HG03521 (cell line): ENCODE results near the gene RNF34.
"Not testable (repeated sequence)": the region's sequence is repeated elsewhere in the genome, so short reads cannot be mapped to it uniquely, and the experiment has no call there.

Experiments used
- ATAC-seq: cut with Tn5 transposase; IDR thresholded peaks from one replicate; pipeline ENCODE4 v1.9.1; 2021; ENCODE audit warnings: mild to moderate bottlenecking, moderate library complexity; ENCODE audit not compliant: unreplicated experiment

RNF34 gene, protein sequence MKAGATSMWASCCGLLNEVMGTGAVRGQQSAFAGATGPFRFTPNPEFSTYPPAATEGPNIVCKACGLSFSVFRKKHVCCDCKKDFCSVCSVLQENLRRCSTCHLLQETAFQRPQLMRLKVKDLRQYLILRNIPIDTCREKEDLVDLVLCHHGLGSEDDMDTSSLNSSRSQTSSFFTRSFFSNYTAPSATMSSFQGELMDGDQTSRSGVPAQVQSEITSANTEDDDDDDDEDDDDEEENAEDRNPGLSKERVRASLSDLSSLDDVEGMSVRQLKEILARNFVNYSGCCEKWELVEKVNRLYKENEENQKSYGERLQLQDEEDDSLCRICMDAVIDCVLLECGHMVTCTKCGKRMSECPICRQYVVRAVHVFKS

DNA sequence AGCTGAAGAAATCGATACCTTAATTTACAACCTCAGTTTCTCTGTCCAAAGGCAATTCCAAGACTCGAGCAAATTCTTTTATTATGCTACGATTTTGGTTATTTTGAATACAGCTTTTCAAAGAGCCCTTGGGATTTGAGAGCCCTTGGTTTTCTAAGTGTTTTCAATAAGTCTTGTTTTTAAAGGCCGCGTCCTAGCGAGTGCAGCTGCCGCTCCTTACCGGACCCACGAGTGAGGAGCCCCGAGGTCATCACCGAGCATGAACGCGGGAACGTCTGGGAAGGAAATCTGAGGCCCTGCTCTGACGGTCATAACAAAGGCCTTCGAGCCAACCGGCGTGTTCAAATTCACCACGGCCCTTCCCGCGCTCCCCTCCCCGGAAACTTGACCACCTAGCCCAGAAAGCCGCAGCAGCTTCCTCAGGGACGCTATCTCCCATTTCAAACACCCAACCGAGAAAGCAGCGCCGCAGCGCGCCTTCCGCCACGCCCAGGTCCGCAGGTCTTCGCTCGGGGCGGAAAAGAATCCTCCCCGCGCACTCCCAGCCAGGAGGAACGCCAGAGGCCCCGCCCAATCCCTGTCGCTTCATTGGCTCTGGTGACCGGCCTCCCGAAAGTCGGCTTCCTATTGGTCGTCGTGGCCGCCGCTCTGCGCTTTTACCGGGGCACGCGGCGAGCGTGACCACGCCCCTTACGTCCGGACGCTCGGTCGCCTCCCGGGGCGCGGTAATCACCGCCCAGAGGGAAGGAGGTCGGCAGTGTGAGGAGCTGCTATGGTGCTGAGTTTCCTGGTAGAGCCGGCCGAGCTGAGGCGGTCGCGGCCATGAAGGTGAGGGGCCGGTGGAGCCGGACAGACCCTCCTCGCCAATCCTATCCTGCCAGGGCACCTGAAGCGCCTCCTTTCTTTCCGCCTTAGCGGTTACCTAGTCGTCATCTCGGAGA is at the start of gene RNF34:
TSS of gene RNF34 (plus strand) at position 728 of the 941 bp plus-strand sequence. CDS start at position 823, 95 bp downstream.
- peak; percentile 94 for ATAC-seq

DNA sequence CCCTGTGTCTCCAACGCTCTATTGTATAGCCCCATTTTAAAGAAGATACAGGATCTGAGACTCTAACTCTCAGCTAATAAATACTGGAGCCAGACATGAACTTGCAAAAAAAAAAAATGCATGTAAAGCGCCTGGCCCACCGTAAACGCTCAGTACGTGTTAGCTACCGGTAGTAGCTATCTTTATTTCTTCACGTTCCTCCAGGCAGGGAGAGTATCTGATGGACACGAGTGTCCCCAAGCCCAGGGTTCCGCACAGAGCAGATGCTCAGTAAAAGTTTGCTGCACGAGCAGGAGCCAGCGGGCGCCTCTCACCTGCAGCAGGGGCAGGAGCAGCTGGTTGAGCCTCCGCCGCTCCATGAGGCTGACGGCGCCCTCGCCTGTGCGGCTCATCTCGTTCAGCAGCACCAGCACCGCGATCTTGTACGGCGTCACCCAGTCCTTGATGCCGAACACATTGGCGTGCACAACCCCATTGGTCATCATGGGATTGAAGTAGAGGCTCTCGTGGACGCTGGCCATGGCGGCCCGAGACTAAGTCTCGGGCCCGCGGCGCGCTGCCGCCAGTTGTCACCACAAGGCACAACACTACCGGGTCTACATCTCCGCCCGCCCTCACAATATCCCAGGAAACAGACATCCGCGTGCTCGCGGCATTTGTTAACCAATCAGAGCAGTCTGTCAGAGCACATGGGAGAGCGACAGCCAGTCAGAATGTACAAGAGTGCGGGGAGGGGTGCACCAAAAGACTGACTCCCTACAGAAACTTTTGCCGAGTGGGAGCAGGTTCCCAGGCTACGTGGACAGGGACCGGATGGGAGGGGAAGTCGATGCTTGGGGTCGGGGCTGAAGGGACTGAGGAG is 47.9 kb upstream of the RNF34 start, which contains the start of gene ANAPC5:
TSS of gene ANAPC5 (minus strand) at position 592 of the 862 bp plus-strand sequence. CDS start at position 521, 71 bp downstream.
- peak; percentile 98 for ATAC-seq

DNA sequence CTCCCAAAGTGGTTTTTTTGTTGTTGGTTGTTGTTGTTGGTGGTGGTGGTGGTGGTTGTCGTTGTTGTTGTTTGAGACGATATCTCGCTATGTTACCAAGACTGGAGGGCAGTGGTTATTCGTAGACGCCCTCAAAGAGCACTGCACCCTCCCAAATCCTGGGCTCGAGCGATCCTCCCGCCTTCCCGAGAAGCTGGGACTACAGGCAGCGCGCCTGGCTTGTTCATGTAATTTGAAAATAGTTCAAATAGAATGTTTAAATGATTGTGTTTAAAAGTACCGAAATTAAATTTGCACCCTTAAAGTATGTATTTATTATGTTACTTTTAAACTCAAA is 47.3 kb upstream of the RNF34 start:
- no peak for ATAC-seq

DNA sequence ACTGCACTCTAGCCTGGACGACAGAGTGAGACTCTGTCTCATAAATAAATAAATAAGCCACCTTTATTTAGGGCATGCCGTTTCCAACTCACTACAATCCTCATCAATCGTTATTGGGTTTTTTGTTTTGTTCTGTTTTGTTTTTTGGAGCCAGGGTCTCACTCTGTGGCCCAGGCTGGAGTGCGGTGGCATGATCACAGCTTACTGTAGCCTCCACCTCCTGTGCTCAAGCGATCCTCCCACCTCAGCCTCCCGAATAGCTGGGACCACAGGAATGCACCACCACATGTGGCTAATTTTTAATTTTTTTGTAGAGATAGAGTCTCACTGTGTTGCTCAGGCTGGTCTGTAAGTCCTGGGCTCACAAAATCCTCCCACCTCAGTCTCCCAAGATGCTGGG is 44.1 kb upstream of the RNF34 start:
- ATAC-seq, result no peak

DNA sequence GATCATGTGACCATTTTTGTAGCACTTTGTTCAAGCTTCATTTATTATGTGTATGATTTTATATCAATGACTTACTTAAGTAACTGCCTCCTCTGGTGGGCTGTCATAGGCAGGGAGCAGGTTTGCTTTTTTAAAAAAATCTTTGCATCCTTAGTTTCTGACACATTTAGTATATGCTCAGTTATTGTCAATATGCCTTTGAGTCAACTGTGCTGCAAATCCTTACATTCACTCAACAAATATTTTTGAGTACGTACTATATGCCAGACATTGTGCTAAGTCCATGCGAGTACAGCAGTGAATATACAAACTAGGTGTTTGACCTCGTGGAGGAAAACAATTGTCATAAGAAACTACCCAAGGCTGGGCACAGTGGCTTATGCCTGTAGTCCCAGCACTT is 43.3 kb upstream of the RNF34 start:
- ATAC-seq, result no peak

DNA sequence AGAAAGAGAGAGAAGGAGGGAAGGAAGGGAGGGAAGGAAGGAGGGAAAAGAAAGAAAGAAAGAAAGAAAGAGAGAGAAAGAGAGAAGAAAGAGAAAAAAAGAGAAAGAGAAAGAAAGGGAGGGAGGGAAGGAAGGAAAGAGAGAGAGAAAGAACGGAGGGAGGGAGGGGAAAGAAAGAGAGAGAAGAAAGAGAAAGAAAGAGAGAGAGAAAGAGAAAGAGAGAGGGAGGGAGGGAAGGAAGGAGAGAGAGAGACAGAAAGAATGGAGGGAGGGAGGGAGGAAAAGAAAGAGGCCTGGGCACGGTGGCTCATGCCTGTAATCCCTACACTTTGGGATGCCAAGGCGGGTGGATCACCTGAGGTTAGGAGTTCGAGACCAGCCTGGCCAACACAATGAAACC is 42.6 kb upstream of the RNF34 start:
- ATAC-seq, result no peak

DNA sequence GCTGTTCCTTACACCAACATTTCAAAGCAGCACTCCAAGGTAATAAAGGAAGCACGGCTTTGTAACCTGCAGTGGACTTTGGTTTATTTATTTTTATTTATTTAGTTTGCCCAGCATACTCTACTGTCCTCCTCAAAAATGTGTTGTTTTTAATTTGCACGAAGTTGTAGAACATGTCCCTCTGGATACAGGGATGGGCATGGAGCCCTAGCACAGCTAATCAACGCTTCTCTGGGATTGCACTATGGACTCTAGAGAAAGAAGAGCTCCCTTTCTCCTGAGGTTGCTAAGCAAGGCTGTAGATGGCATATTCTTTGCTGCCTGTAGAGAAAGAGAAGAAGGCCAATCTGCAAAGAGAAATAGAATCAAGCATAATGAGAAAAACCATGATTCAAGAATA is 41.8 kb upstream of the RNF34 start:
- no peak for ATAC-seq

DNA sequence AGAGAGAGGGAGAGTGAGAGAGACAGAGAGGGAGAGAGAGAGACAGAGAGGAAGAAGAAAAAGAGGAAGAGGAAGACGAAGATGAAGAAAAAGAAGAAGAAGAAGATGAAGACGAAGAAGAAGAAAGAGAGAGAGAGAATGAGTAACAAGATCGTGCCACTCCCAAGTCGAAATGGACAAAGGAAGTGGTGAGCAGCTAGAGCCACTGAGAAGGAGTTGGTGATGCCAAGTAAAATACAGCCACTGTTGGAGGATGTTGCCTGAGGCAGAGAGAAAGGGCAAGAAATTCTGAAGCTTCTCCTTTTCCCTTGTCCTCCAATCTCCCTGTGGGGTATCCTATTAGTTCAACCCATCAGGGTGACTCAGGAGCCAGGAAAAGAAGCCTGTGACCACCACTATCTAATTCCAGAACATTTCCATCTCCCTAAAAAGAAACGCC is 35.2 kb upstream of the RNF34 start:
- ATAC-seq, result no peak

DNA sequence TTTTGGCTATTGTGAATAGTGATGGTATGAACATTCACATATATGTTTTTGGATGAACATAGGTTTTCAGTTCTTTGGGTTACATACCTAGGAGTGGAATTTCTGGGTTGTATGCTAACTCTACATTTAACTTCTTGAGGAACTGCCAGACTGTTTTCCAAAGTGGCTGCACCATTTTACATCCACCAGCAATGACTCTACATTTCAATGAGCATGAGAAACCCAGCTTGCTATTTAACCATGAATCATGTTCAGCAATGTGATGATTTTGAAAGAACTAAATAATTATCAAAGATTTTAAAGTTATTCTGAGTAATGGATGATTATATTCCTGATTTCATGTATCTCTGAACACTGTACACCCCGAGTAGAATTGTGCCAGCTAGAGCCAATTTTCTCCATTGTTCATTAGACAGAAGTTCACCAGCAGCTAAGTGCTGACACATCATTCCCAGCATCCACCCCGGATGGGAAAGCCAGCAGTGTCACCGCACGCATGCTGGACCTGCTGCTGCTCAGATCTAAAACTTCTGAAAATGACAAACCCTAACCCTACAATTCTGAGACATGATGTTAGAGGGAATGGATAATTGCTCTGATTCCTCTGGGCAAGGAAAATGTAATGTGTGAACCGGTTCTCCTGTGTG is 34.4 kb upstream of the RNF34 start:
- no peak for ATAC-seq

DNA sequence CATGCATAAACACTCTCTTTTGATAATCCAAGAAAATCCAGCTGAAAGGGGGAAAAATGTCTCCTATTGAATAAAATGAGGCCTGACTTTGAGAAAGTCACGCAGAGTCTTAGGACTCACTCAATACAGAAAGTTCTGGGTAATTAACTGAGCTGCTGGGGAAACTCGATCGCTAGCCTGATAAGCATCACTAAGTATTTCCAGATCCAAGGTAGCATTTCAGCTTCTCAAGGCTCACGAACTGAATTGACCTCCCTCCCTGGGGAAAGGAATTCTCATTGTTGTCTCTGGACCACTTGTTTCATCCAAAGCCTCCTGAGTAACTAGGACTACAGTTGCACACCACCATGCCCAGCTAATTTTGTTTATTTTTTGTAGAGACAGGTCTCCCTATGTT is 33.9 kb upstream of the RNF34 start:
- ATAC-seq, result no peak

DNA sequence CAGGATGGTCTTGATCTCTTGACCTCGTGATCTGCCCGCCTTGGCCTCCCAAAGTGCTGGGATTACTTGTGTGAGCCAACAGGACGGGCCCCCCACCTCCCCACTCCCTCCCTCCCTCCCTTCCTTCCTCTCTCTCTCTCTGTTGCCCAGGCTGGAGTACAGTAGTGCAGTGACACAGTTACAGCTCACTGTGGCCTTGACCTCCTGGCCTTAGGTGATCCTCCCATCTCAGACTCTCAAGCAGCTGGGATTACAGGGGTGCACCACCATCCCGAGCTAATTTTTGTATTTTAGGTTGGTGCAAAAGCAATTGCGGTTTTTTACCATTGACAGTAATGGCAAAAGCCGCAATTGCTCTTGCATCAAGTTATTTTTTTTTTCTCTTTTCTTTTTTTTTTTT is 28.5 kb upstream of the RNF34 start:
- ATAC-seq, result no peak

DNA sequence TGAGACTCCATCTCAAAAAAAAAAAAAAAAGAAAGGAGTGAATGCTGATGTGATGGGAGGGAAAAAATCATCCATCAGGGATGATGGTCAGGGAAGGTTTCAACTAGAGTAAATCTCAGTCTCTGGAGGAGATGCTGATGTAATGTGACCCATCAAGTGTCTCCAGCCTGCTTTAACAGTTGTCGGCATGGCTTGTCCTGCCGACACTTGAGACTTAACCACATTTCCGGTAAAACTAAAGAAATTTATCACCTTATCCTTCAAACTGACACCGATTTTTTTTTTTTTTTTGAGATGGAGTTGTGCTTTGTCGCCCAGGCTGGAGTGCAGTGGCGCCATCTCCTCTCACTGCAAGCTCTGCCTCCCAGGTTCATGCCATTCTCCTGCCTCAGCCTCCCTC is 26.2 kb upstream of the RNF34 start:
- no peak for ATAC-seq

DNA sequence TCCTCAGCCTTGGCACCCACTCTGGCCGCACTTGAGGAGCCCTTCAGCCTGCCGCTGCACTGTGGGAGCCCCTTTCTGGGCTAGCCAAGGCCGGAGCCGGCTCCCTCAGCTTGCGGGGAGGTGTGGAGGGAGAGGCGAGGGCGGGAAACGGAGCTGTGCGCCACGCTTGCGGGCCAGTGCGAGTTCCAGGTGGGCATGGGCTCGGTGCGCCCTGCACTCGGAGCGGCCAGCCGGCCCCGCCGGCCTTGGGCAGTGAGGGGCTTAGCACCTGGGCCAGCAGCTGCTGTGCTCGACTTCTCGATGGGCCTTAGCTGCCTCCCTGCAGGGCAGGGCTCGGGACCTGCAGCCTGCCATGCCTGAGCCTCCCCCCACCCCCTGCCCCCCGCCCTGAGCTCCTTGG is 25.6 kb upstream of the RNF34 start:
- not testable (repeated sequence) for ATAC-seq

DNA sequence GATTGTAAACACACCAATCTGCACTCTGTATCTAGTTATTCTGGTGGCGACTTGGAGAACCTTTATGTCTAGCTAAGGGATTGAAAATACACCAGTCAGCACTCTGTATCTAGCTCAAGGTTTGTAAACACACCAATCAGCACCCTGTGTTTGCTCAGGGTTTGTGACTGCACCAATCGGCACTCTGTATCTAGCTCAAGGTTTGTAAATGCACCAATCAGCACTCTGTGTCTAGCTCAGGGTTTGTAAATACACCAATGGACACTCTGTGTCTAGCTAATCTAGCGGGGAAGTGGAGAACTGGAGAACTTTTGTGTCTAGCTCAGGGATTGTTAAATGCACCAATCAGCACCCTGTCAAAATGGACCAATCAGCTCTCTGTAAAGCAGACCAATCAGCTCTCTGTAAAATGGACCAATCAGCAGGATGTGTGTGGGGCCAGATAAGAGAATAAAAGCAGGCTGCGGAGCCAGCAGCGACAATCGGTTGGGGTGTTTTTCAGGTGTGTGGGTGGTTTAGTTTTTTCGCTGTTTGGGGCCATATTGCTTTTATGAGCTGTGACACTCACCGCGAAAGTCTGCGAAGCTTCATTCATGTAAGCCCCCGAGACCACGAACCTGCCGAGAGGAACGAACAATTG is 24.9 kb upstream of the RNF34 start:
- not testable (repeated sequence) for ATAC-seq

DNA sequence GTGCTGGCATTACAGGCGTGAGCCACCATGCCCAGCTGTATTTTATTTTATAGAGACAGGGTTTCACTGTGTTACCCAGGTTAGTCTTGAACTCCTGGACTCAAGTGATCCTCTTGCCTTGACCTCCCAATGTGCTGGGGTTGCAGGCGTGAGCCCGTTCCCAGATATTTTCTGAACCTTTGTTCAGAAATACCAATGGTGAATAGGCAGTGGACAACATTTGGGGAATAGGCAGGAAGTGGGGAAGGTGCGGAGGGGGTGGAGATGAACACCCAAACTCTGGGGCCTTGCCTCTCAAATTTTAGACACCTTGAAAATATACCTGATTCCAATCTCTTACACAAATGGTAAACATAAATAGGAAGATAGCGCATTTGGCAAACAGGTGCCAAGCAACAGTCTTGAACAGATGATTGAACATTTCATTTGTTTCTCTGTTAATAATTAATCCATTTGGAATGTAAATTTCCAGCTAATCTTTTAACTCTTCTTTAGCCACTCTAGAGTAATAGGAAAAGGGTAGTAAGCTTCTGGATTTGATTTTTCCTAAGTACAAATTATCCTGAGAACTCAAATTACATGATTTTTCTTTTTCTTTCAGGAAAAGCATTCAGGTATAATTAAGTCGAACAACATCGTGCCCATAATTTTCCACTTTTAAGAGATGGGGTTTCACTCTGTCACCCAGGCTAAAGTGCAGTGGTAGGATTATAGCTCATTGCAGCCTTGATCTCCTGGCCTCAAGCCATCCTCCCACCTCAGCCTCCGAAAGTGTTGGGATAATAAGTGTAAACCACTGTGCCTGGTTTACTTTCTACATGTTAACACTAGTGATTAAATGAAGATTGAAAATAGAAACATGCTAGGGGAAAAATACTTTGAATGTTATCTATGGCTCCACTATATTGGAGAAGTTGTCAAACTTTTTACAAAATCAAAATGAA is 22.9 kb upstream of the RNF34 start:
- no peak for ATAC-seq

DNA sequence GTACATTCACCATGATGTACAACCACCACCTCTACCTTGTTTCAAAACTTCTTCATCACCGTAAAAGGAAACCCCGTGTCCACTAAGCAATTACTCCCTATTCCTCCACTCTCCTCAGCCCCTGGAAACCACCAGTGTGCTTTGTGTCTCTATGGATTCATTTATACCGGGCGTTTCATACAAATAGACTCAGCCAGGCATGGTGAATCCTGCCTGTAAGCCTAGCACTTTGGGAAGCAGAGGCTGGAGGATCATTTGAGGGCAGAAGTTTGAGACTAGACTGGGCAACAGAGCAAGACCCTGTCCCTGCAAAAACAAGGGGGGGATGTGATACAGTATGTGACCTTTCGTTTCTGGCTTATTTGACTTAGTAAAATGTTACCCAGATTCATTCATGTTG is 21.2 kb upstream of the RNF34 start:
- no peak for ATAC-seq

DNA sequence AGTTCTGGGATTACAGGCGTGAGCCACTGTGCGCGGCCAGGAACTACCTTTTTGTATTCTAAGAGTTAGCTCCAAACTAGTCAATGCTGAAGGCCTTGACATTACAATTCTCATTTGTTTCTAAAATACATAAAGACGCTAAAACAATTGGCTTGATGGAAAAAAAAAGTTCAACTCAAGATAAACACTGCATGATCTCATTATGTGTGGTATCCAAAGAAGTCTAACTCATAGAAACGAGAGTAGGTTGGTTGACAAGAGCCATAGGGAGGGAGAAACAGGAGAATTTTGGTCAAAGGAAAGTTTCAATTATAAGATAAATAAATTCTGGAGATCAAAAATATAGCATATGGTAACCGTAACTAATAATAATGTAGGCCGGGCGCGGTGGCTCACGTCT is 20.0 kb upstream of the RNF34 start:
- no peak for ATAC-seq

DNA sequence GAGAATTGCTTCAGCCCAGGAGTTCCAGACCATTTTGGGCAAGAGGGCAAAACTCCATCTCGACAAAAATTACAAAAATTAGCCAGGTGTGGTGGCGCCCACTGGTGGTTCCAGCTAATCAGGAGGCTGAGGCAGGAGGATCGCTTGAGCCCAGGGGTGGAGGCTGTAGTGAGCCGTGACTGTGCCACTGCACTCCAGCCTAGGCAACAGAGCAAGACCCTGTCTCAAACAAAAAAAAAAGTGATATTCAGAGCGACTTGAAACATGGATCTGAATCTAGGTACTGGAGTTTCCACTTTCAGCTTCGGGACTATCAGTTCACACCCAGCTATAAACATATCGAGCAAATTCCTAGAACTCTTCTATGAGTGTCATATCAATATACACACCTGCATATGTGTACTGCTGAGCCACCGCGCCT is 16.3 kb upstream of the RNF34 start:
- ATAC-seq, result no peak

DNA sequence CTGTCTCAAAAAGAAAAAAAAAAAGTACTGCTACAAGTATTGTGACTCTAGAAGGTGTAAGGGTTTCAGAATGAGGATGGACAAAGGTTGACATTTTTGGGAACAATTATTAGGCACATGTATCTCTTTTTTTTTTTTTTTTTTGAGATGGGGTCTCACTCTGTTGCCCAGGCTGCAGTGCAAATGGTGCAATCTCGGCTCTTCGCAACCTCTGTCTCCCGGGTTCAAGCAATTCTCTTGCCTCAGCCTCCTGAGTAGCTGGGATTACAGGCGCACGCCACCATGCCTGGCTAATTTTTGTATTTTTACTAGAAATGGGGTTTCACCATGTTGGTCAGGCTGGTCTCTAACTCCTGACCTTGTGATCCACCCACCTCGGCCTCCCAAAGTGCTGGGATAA is 15.0 kb upstream of the RNF34 start:
- ATAC-seq, result not testable (repeated sequence)
